ENCODE measurements around the gene ARPC2.

Gene ARPC2

DNA sequence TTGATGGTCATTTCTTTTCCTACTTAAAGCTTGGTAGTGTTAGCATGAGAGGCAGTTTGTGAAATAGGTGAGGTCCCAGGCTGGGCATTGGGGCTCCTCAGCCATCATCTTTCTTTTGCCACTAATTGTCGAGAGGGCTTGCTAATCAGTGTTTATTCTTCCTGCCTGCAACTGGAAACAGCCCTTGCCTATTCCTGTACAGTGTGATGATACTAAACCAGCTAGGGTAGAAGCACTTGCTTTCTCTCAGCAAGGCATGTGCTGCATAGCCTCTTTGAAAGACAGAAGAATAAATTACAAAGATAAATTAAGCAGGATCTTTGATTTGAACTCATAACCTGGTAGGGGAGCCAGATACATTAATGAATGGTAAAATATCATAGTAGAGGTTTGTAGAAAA, 27.2 kb downstream of the ARPC2 start:
- no peak for DNase-seq
- intact Hi-C loops (cut with DNase I) = no loop called here

DNA sequence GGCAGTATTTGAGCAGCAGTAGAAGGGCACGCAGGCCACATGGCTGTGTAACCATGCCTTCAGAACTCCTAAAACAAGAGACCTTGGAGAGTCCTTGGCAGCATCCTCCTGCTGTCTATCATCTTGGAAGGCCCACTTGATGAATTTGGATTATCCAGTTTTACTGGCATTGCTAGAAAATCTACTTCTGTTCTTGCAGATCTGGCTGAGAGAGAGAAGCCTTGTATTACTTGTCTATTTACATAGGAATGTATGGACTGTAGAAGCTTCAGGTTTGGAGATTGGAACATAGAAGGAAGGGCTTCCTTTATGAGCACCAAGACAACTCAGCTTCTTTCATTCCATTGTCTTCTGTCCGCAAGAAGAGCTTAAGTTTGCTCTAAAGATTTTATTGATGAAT, 27.7 kb downstream of the ARPC2 start:
- DNase-seq = no peak
- intact Hi-C loops (cut with DNase I) = no loop called here

DNA sequence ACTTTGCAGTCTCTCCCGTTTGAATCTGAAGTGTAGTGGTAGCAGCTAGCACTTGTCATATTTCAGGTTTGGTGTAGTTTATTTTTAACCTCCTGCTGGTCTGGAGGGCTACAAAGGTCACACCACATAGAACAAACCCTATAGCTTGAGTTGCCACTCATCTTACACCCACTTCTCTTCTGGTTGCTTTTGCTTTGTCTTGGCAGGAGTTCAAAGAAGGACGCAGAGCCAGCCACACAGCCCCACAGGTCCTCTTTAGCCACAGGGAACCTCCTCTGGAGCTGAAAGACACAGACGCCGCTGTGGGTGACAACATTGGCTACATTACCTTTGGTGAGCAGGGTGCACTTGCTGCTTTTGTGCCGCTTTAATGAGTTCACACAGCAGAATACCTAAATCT, 28.2 kb downstream of the ARPC2 start:
- DNase-seq = no peak
- intact Hi-C loops (cut with DNase I) = no loop called here

DNA sequence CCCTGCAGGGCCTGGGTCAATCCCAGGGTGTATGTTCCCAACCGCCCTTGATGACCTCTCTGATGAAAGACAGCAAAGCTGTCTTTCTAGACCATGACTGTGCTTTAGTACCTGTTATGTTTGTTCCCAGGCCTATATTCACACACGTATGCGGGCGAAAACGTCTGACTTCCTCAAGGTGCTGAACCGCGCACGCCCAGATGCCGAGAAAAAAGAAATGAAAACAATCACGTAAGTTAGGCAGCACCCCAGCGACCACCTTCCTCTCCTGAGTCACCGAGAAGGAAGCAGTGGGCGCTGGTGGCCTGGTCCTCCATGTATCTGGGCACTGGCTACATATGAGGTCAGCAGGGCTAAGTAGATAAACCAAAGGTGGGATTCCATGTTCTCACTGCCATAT, 32.7 kb downstream of the ARPC2 start:
- intact Hi-C loops (cut with DNase I) = no loop called here
- DNase-seq = no peak

DNA sequence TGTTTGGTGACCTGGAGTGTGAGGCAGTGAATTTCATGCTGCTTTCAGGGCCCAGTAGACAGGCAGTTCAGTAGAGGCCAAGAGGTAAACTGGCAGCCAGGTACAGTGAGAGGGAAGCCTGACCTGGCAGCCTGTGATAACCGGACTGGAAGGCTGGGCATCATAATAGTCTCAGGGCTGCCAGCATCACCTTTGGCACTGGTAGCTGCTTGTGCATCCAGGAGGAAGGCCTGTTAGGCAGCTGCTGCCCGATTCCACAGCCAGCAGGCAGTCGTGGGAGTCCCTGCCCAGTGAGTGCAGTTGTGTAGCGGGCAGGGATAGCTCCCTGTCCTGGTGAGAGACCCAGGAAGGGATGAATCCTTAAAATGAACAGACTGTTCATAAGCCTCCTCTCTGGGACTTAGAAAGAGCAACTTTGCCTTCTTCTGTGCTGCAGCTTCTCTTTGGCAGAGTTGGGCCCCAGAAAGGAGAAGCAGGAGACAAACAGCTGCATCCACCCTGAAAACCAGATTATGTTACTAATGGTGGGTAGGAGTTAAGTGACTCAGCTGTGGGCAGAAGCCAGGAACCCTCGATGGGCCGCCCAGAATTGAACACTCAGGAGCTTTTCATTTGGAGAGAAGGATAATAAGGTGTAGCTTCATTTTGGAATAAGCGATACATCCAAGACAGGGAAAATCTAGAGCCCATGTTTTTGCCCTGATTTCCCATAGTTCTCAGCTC, 35.7 kb downstream of the ARPC2 start:
- intact Hi-C loops (cut with DNase I) = no loop called here
- peak in 26 of 42 donors; percentile 19 to 80 (median 54) for DNase-seq

DNA sequence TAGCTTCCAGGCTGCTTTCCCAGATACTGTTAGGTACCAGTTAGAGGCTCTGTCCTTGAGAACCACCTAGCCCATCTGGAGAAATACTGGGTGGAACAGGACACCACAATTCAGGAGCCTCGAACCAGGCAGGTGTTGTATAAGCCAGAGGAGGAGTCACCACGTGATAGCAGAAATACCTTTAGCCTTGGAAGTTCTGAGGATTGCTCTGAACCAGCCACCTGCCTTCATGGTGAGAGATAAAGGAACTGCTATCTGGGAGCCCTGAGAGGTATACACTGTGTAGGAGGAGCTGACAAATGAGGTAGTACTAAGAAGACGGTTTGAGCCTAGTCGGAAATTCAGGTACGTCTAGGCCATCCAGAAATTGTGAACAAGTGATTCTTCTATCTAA, 36.2 kb downstream of the ARPC2 start:
- intact Hi-C loops (cut with DNase I) = no loop called here
- peak in 2 of 42 donors; percentile 22 to 41 for DNase-seq

DNA sequence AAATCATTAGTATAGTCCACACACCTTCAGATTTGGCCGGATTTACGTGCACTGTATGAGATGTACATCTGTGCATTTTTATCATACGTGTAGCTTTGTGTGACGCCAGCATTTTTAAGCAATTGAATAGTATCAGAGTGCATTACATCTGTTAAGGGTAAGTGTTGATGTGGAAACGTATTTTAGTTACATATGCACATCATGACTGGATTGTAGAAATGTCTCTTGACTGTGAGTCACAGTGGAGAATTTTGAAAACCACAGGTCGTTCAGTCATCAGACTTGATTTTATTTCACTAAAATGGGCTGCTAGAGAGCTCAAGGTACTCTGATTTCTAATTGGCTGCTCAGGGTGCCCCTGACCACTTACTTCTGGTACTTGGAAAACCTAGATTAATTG, 38.5 kb downstream of the ARPC2 start:
- intact Hi-C loops (cut with DNase I) = no loop called here
- DNase-seq = no peak

DNA sequence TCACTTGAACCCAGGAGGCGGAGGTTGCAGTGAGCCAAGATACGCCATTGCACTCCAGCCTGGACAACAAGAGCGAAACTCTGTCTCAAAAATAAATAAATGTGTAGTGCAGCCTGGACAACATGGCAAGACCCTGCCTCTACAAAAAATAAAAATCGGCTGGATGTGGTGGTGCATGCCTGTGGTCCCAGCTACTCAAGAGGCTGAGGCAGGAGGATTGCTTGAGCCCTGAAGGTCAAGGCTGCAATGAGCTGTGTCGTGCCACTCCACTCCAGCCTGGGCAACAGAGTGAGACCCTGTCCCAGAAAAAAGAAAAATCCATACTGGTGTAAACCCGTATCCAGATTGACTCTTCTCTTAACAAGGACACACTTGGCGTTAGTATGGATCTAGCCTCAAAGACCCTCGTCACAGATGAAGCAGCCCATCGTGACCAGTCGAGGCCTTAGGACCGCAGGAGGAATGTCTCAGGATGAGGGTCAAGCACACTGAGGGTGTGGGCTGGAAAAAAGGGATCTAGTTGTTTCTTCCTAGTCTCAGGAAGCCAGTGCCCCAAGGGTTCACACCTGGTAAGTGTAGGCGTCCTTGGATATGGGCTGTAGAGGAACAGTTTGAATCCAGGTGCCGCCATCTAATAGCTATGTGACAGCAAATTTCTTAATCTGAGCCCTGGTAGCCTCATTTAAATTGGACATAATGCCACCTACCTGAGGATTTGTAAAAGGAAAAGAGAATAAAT, 39.8 kb downstream of the ARPC2 start:
- DNase-seq = peak in 1 of 42 donors; percentile 19
- intact Hi-C loops (cut with DNase I) = no loop called here

DNA sequence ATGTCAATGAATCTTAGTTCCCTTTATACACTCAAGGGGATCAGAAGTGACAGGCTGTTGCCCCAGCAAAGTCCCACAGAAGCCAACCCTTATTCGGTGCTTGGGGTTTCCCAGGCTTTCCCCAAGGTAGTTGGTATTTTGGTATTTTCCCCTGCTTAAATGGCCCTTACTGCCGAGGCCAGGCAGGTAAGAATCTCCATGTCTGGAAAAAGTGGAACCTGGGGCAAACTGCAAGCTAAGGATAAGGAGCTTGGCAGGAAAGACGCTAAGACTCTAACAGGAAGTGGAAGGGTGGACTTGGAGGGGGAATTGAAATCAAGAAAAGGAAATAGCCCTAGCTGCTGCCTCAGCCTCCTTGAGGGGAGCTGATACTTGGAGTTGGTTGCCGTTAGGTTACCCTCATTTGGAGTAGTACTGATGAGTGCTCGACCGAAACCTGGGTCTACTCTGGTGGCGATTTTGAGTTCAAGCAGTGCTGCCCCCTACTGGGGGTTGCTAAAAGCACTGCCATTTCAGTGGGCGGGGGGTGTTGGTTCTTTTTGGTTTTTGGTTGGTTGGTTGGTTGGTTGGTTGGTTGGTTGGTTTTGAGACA, 40.5 kb downstream of the ARPC2 start:
- intact Hi-C loops (cut with DNase I) = no loop called here
- peak in 17 of 42 donors; percentile 11 to 63 (median 33) for DNase-seq

DNA sequence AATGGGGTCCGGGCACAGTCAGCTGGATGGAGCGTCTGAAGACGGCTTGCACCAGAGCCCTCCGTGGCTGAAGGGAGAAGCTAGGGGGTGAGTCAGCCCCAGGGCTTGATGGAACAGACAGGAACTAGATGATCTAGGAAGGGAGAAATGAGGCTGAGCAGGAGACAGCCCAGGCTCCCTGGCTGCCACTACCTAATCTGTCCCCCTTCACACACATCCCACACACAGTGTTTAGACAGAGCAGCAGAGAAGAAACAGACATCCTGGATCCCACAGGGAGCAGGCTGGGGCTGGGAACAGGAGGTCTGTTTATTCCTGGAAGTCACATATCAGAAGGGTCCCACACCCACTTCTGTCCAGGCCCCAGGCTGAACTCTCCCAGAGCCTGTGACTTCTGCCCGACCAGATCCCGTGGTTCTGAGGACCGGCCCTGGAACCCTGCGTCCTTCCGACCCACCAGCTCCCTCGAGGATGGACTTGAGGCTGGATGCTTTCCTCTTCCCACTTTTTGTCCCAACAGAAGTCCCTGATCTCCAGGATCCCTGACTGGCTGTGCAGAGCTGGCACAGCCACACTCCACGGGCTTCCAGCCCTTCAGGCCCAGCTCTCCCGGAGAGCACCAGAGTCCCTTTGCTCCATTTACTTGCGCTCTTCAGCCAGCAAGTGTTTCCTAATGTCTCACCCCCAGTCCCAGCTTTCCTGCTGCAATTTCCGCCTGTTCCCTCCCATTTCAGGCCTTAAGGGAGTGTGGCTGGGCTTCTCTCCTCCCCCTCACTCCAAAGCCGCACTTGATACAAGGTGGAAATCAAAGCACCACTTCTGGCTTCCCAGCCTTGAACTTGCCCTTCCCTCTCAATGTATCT, 42.3 kb downstream of the ARPC2 start:
- DNase-seq = peak in 15 of 42 donors; percentile 20 to 60 (median 40)
- intact Hi-C loops (cut with DNase I) = no loop called here

DNA sequence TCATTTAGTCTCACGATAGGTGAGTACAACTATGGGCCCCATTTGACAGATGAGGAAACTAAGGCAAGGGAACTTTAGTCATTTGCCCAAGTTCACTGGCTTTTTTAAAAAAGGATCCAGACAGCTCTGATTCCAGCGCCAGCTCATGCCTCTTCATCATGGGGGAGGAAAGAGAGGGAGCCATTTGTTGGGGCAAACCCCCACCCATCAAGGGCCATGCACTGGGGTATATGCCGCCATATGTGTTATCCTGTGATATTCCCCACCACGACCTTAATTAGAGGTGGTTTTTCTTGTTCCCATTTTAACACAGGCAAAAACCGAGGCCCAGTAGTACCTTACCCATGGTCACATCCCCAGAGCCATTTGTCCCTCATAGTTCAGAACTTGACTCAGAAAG, 43.2 kb downstream of the ARPC2 start:
- no peak for DNase-seq
- intact Hi-C loops (cut with DNase I) = no loop called here

DNA sequence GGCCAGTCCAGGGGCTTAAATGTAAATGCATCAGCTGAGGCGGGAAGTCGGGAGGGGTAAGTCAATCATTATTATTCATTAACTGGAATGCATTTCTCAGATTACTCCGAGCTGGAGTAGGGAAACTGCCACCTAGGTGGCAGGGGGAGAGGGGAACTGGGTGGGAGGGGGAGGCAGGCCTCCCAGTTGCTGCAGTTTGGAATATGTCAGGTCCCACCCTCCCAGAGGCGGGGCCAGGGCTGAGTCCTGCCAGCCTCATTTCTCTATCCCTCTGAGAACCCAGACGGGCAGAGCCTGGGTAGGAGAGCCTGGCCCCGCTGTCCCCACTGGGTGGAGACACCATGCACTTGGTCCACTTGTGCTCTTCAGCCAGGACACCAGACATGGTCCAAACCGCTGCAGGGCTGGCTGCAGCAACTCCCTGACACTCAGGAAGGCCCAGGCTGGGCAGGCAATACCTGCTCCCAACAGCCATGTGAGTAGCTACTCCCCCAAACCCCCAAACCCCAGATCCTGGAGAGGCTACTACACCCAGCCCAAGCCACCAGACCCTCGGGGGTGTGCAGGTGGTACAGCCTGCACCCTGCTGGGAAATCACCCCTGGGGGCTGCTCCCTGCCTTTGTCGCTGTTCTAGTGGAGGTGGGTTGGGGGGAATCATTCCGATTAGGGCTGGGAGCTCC, 43.9 kb downstream of the ARPC2 start, which contains the start of gene GPBAR1:
Gene GPBAR1 (plus strand): TSS at position 274 of the 681 bp plus-strand sequence. CDS start 1,710 bp downstream, outside the sequence.
- intact Hi-C loops (cut with DNase I) = no loop called here
- no peak for DNase-seq

DNA sequence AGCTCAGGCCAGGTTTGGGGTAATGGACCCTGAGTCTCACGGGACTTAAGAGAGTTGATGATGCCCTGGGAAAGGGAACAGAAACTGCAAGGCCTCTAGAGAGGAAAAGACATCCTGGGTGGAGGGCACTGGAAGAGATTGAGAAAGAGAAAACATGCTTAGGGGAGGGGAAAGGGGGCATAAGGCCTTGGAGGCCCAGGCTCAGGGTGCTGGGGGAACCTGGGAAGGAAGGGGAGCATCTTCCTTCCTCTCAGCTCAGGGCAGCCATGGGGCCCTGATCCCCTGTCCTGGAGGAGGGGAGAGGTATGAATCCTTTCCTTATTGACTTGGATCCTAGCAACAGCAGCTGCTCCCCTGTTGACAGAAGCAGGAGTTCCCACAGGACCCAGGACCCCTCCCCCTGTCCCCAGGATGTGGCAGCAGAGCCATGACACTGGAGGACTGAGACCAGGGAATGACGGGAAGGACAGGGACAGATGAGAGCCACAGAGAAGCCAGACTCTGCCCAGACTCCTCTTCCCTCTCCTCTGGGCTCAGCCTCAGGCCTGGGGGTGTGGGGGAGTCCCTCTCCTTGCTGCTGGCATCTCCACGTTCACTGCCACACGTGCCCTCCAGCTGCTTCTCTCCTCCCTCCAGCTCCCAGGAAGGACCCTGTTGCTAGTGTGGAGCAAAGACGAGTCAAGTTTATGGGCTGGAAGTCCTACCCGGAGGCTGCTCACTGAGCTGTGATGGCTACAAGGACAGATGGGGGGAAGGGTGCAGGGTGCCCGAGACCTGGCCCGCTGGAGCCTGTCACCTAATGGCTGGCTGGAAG, 44.6 kb downstream of the ARPC2 start:
- DNase-seq = no peak
- intact Hi-C loops (cut with DNase I) = no loop called here

DNA sequence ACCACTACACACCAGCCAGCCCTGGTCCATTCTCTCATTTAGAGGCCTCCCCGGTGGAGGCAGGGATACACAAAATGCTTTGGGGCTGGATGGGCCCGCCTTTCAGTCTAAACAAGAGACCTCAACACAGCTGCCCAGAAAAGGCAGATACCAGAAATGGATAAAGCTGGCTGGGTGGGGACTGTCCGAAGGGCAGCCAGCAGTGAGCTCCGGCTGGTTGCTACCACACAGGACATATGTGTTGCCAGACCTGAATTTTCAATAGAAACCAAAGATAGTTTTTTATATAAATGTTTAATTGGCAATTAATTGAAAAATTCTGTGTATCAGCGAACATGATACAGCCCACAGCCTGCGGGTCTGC, 45.2 kb downstream of the ARPC2 start:
- DNase-seq = no peak
- intact Hi-C loops (cut with DNase I) = no loop called here

DNA sequence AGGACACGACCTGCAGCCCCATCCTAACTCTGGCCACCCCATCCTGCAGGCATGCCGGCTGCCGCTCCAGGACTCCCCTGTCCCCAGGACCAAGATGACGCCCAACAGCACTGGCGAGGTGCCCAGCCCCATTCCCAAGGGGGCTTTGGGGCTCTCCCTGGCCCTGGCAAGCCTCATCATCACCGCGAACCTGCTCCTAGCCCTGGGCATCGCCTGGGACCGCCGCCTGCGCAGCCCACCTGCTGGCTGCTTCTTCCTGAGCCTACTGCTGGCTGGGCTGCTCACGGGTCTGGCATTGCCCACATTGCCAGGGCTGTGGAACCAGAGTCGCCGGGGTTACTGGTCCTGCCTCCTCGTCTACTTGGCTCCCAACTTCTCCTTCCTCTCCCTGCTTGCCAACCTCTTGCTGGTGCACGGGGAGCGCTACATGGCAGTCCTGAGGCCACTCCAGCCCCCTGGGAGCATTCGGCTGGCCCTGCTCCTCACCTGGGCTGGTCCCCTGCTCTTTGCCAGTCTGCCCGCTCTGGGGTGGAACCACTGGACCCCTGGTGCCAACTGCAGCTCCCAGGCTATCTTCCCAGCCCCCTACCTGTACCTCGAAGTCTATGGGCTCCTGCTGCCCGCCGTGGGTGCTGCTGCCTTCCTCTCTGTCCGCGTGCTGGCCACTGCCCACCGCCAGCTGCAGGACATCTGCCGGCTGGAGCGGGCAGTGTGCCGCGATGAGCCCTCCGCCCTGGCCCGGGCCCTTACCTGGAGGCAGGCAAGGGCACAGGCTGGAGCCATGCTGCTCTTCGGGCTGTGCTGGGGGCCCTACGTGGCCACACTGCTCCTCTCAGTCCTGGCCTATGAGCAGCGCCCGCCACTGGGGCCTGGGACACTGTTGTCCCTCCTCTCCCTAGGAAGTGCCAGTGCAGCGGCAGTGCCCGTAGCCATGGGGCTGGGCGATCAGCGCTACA, 45.9 kb downstream of the ARPC2 start:
- DNase-seq = peak in 1 of 42 donors; percentile 17
- intact Hi-C loops (cut with DNase I) = no loop called here

DNA sequence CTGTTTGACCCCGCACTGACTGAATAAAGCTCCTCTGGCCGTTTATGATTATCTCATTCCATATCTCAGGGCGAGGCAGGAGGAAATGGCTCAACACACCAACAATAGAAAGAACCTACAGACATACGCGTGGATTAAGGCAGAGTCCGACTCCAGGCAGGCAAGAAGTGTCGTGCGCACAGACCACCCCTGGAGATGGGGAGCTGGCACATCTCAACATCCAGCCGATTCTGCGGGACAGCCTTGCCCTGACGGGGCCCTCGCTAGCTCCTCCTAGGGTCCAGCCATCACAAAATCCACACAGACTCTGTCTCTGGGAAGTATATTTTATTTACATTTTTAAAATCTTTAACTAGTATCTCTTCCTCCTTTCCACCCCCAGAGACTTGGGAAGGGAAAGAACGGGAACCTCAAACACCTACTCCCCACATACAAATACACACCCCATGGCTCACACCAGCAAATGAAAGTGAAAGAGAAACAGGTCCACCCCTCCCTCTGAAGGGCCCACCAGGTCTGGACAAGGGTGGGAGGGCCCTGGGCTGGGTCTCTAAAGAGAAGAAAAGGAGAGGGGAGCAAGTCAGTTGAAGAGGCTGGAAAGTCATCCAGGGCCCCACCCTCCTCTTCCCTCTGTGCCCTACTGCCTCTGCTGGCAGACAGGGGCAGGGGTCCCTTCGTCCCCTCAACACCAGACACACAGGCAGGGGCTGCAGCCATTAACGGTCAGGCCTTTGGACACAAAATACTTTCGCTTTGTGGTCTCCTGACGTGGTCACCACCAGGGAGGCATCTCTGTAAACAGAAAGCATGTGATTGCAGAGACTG, 47.0 kb downstream of the ARPC2 start:
- no peak for DNase-seq
- intact Hi-C loops (cut with DNase I) = no loop called here
